ENCODE data around the gene DYNLT2. TPM values are rescaled to one million over a fixed set of nuclear protein-coding genes. Genes with fewer than 3 reads are reported as not detected.

Gene DYNLT2
- total and polyA plus RNA-seq, 2 experiments from 2014 or later, result 2.9 to 3.1 TPM

DNA sequence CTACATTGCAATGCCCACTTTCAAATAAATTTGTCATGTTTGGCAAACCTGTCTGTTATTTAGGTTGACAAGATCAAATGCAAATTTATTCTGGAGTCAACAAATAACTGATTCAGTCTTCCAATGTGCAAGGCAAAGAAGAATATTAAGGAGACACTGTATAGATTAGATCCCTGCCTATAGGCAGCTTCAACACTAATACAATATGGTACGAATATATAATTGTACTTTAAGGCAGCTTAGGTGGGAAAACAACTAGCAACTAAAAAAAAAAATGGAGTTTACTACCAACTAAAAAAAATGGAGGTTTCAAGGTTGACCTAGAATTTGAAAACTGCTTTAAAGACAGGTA is 25.3 kb downstream of the DYNLT2 start:
- no peak for TF ChIP-seq EZH2 (IDR thresholded peaks at IDR 0.05; ENCODE audit: borderline replicate concordance)
- no peak for TF ChIP-seq CTCF (IDR thresholded peaks at IDR 0.05; ENCODE audit: poor library complexity)
- no peak for TF ChIP-seq EZH2phosphoT487 (IDR thresholded peaks at IDR 0.05; ENCODE audit: low read depth, severe bottlenecking, unreplicated experiment)
- no peaks in the 10 kb centered on the region for H3K36me3 ChIP-seq (replicated peaks; ENCODE audit: insufficient read depth, low read depth)
- H3K4me3 ChIP-seq, result no peak overlapping the region
- peak overlapping the region; percentile 100 for H3K27ac ChIP-seq
- peak overlapping the region; percentile 89 for H3K4me2 ChIP-seq
- H3K27me3 ChIP-seq, result no peaks in the 10 kb centered on the region
- whole genome bisulfite sequencing (ENCODE audit: low lambda C conversion rate, missing lambda C conversion rate), result 100% methylated on average over 1 of the region's 1 CpG
- no peaks in the 10 kb centered on the region for H3K9me3 ChIP-seq (ENCODE audit: low read depth)
- H4K20me1 ChIP-seq (ENCODE audit: insufficient read depth, poor library complexity, severe bottlenecking), result peaks cover 18% of the 10 kb centered on the region
- no peaks in the 10 kb centered on the region for H3K9me2 ChIP-seq (replicated peaks; ENCODE audit: insufficient read depth)
- peaks cover 15% of the 10 kb centered on the region for H3K4me1 ChIP-seq (ENCODE audit: insufficient read depth)
- DNase-seq (ENCODE audit: low spot score), result no peak
- H3K79me2 ChIP-seq, result peaks cover 25% of the 10 kb centered on the region
- no peak overlapping the region for H2AFZ ChIP-seq

GRCh38 chr6:169725125-169726048 is 26.0 kb downstream of the DYNLT2 start:
- Histone ChIP-seq H3K9me2 (replicated peaks; ENCODE audit: insufficient read depth) (no peaks in the 10 kb centered on the region), H3K36me3 (replicated peaks; ENCODE audit: insufficient read depth, low read depth) (no peaks in the 10 kb centered on the region), H3K4me2 (peak overlapping the region; percentile 89), H3K4me1 (ENCODE audit: insufficient read depth) (peaks cover 15% of the 10 kb centered on the region), H4K20me1 (ENCODE audit: insufficient read depth, poor library complexity, severe bottlenecking) (peaks cover 24% of the 10 kb centered on the region), H2AFZ (peak overlapping the region; percentile 87), H3K4me3 (peak overlapping the region; percentile 89), H3K27me3 (no peaks in the 10 kb centered on the region), H3K79me2 (peaks cover 31% of the 10 kb centered on the region), H3K27ac (peak overlapping the region; percentile 100), H3K9me3 (ENCODE audit: low read depth) (no peaks in the 10 kb centered on the region)
- 13% methylated on average over 29 of the region's 29 CpGs for WGBS (ENCODE audit: low lambda C conversion rate, missing lambda C conversion rate)
- TF ChIP-seq EZH2 (IDR thresholded peaks at IDR 0.05; ENCODE audit: borderline replicate concordance) (no peak), EZH2phosphoT487 (IDR thresholded peaks at IDR 0.05; ENCODE audit: low read depth, severe bottlenecking, unreplicated experiment) (no peak), CTCF (IDR thresholded peaks at IDR 0.05; ENCODE audit: poor library complexity) (no peak)
- peak; percentile 82 for DNase-seq (ENCODE audit: low spot score)

- no peak for TF ChIP-seq EZH2phosphoT487 (IDR thresholded peaks at IDR 0.05; ENCODE audit: low read depth, severe bottlenecking, unreplicated experiment)
- no peak for TF ChIP-seq CTCF (IDR thresholded peaks at IDR 0.05; ENCODE audit: poor library complexity)
- no peak for TF ChIP-seq EZH2 (IDR thresholded peaks at IDR 0.05; ENCODE audit: borderline replicate concordance)
- Histone ChIP-seq H4K20me1 (ENCODE audit: insufficient read depth, poor library complexity, severe bottlenecking) (peaks cover 32% of the 10 kb centered on the region), H3K4me3 (peak within 1 kb of the TSS; percentile 89), H3K4me1 (ENCODE audit: insufficient read depth) (peaks cover 15% of the 10 kb centered on the region), H3K27ac (peak within 1 kb of the TSS; percentile 100), H3K36me3 (replicated peaks; ENCODE audit: insufficient read depth, low read depth) (no peaks in the 10 kb centered on the region), H3K79me2 (peaks cover 39% of the 10 kb centered on the region), H3K9me2 (replicated peaks; ENCODE audit: insufficient read depth) (no peaks in the 10 kb centered on the region), H3K9me3 (ENCODE audit: low read depth) (no peaks in the 10 kb centered on the region), H2AFZ (peak within 1 kb of the TSS; percentile 87), H3K4me2 (peak within 1 kb of the TSS; percentile 93), H3K27me3 (no peaks in the 10 kb centered on the region)
- peak; percentile 88 for DNase-seq (ENCODE audit: low spot score)
- 2% methylated on average over 47 of the region's 89 CpGs for WGBS (ENCODE audit: low lambda C conversion rate, missing lambda C conversion rate)
Observed at GRCh38 chr6:169724494-169725124, 26.8 kb downstream of the DYNLT2 start, which contains the start of gene PHF10. Gene PHF10, minus strand, starts transcription at chr6:169724500. Its CDS starts 569 bp downstream, at chr6:169723931.

Data from hepatocyte (in vitro differentiated cells).